HT1080 (cell line): ENCODE results near the gene OR2V1. TPM values are rescaled to one million over a fixed set of nuclear protein-coding genes. Genes with fewer than 3 reads are reported as not detected.
"Not testable (repeated sequence)": the region's sequence is repeated elsewhere in the genome, so short reads cannot be mapped to it uniquely, and the experiment has no call there.

Experiments
- DNase-seq: peaks from one replicate; pipeline ENCODE4 v3.0.0-alpha.2; 2015; ENCODE audit warnings: low read depth
- total RNA-seq: library from RNA; depleted of rRNA; stranded (reverse); fragments of >200 nt; shearing (Covaris generic); gene quantifications from 2 replicates; pipeline ENCODE4 v1.2.3, GENCODE V29; 2014

OR2V1 gene
- total RNA-seq, 1 experiment from 2014 or later = not detected

- peak; percentile 28 for DNase-seq
Observed at GRCh38 chr5:181160755-181161533, 30.0 kb upstream of the OR2V1 start.

GRCh38 chr5:181160152-181160754 is 29.3 kb upstream of the OR2V1 start:
- peak; percentile 21 for DNase-seq

- peak; percentile 81 for DNase-seq
Observed at GRCh38 chr5:181159286-181160151, 28.6 kb upstream of the OR2V1 start.

- no peak for DNase-seq
Observed at GRCh38 chr5:181158869-181159268, 27.9 kb upstream of the OR2V1 start.

GRCh38 chr5:181156758-181157157 is 25.8 kb upstream of the OR2V1 start:
- no peak for DNase-seq

- DNase-seq = no peak
Observed at GRCh38 chr5:181153814-181154213, 22.8 kb upstream of the OR2V1 start.

- DNase-seq = peak; percentile 89
Observed at GRCh38 chr5:181152406-181152805, 21.4 kb upstream of the OR2V1 start.

- DNase-seq = peak; percentile 44
Observed at GRCh38 chr5:181151146-181151545, 20.2 kb upstream of the OR2V1 start.

GRCh38 chr5:181149806-181150733 is 19.1 kb upstream of the OR2V1 start:
- DNase-seq = no peak

- no peak for DNase-seq
Observed at GRCh38 chr5:181149355-181149754, 18.4 kb upstream of the OR2V1 start.

- DNase-seq = not testable (repeated sequence)
Observed at GRCh38 chr5:181146927-181147636, 16.1 kb upstream of the OR2V1 start, which contains the start of gene OR2V2. OR2V2 (plus strand) TSS chr5:181147586; CDS start chr5:181154943, 7,357 bp downstream.

- no peak for DNase-seq
Observed at GRCh38 chr5:181145133-181145532, 14.2 kb upstream of the OR2V1 start.

GRCh38 chr5:181142054-181142453 is 11.1 kb upstream of the OR2V1 start:
- DNase-seq = no peak

GRCh38 chr5:181140766-181141165 is 9.8 kb upstream of the OR2V1 start:
- no peak for DNase-seq

- DNase-seq = peak; percentile 54
Observed at GRCh38 chr5:181138258-181138657, 7.3 kb upstream of the OR2V1 start.

- DNase-seq = no peak
Observed at GRCh38 chr5:181136361-181136955, 5.5 kb upstream of the OR2V1 start.

- DNase-seq = no peak
Observed at GRCh38 chr5:181134259-181134658, 3.3 kb upstream of the OR2V1 start.

- peak; percentile 87 for DNase-seq
Observed at GRCh38 chr5:181133610-181134231, 2.8 kb upstream of the OR2V1 start.

- no peak for DNase-seq
Observed at GRCh38 chr5:181133083-181133482, 2.1 kb upstream of the OR2V1 start.
